ENCODE data around the gene ALK.

DNA sequence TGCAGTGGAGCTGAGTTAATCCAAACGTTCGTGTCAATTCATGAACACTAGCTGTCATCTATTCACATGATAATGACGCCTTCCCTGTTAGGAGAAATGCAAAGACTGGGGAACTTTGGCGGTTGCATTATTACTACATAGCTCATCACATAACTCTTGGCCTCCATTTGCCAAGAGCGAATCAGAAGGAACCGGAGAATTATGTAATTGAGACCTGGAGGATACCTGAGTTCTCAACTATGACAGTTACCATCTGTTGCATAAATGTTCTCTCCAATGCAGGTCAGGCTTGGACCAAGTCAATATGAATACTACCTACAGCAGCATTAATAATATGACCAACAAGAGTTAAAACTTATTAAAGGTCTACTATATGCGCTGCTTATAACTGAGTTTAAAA, 531.7 kb downstream of the ALK start:
- no peak for TF ChIP-seq SP2 (tag by site-specific recombination; IDR thresholded peaks at IDR 0.05)
- no peak for TF ChIP-seq ZNF747 (tag by site-specific recombination; IDR thresholded peaks at IDR 0.05)
- TF ChIP-seq ZNF121 (tag by site-specific recombination; IDR thresholded peaks at IDR 0.05) = no peak
- TF ChIP-seq ZNF449 (tag by site-specific recombination; IDR thresholded peaks at IDR 0.05) = no peak
- no peak for TF ChIP-seq ZBTB11 (tag by site-specific recombination; conservative IDR thresholded peaks at IDR 0.05; ENCODE audit: low read depth)
- TF ChIP-seq CTCF (tag by site-specific recombination; IDR thresholded peaks at IDR 0.05) = no peak
- TF ChIP-seq, protein P1, sequence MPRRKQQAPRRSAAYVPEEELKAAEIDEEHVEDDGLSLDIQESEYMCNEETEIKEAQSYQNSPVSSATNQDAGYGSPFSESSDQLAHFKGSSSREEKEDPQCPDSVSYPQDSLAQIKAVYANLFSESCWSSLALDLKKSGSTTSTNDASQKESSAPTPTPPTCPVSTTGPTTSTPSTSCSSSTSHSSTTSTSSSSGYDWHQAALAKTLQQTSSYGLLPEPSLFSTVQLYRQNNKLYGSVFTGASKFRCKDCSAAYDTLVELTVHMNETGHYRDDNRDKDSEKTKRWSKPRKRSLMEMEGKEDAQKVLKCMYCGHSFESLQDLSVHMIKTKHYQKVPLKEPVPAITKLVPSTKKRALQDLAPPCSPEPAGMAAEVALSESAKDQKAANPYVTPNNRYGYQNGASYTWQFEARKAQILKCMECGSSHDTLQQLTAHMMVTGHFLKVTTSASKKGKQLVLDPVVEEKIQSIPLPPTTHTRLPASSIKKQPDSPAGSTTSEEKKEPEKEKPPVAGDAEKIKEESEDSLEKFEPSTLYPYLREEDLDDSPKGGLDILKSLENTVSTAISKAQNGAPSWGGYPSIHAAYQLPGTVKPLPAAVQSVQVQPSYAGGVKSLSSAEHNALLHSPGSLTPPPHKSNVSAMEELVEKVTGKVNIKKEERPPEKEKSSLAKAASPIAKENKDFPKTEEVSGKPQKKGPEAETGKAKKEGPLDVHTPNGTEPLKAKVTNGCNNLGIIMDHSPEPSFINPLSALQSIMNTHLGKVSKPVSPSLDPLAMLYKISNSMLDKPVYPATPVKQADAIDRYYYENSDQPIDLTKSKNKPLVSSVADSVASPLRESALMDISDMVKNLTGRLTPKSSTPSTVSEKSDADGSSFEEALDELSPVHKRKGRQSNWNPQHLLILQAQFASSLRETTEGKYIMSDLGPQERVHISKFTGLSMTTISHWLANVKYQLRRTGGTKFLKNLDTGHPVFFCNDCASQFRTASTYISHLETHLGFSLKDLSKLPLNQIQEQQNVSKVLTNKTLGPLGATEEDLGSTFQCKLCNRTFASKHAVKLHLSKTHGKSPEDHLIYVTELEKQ (tag by site-specific recombination; IDR thresholded peaks at IDR 0.05; ENCODE audit: borderline replicate concordance) = no peak
- no peak for TF ChIP-seq ZNF274 (IDR thresholded peaks at IDR 0.05; ENCODE audit: low read length)
- TF ChIP-seq ZNF274 (tag by site-specific recombination; IDR thresholded peaks at IDR 0.05; ENCODE audit: borderline replicate concordance) = no peak
- TF ChIP-seq ZNF792 (tag by site-specific recombination; IDR thresholded peaks at IDR 0.05) = no peak
- no peak for TF ChIP-seq REST (tag by site-specific recombination; IDR thresholded peaks at IDR 0.05)

All from HEK293 (cell line).